Stimulated activated memory B cell treated with anti-CD40 and anti-IgM and Interleukin-4, amounts not matched to agents 10 μg/mL and 1 μg/mL and 100 μg/mL, for 72 hours (primary cell): Measurements from ENCODE around the gene NBEA.

Experiments
- ATAC-seq: fragments of 150-1000 bp; cut with Tn5 transposase; 2 replicates; pipeline ENCODE4 v1.10.0; 2021
- H3K27ac Mint-ChIP-seq: one replicate; pipeline ENCODE4 v1.8.0; 2022; ENCODE audit warnings: mild to moderate bottlenecking, mixed read lengths
- H3K27me3 Mint-ChIP-seq: one replicate; pipeline ENCODE4 v1.8.0; 2022; ENCODE audit warnings: mixed read lengths
- H3K36me3 Mint-ChIP-seq: one replicate; pipeline ENCODE4 v1.8.0; 2022; ENCODE audit warnings: mixed read lengths
- H3K4me1 Mint-ChIP-seq: one replicate; pipeline ENCODE4 v1.8.0; 2022; ENCODE audit warnings: mixed read lengths
- H3K4me3 Mint-ChIP-seq: one replicate; pipeline ENCODE4 v1.8.0; 2022; ENCODE audit warnings: mild to moderate bottlenecking, moderate library complexity, mixed read lengths
- H3K9me3 Mint-ChIP-seq: one replicate; pipeline ENCODE4 v1.8.0; 2022; ENCODE audit warnings: mixed read lengths

The NBEA gene

DNA sequence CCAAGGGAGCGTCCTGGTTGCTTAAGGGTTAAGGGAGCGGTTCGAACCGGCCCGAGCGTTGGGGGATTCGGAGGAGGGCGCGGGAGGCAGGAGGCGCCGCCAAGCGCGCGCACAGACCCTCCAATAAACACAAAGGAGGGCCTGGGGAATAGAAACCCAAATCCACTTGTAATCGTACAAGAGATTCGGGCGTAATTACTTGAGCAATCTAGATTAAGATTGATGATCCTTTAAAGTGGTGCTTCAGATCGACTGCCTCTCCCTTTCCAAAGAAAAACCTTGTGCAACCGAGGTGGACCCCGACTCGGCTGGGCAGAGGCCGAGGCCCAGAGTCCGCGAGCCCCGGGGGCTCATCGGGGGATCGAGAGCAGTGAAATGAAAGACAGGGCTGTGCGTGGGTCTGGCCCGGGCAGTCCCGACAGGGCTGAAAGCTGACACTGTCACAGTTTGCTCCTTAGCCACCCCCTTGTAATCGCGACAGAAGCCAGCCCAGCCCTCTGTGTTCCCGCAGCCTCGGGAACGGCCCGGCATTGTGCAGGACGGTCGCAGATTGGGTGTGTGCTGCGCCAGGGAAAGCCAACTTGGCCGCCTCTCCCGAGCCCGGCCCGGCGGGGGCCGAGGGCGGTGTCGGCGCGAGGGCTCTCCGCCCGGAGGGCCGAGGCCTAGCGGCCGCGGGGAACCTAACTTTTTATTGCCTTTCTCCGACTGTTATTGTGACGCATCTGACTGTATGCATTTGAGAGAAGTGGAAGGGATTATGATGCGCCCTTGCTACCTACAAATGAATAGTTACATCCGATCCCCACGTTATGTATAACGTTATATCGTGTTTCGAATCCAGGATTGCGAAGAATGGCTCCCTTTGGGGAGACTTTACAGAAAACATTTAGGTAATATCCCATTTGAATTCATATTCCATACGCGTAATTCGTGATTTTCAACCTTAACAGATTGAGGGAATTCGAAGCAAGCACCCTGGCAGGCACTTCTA, 528.9 kb downstream of the NBEA start:
- Mint-ChIP-seq H3K36me3 (no peaks in the 10 kb centered on the region), H3K4me3 (no peak overlapping the region), H3K4me1 (peaks cover 23% of the 10 kb centered on the region), H3K9me3 (peaks cover 5% of the 10 kb centered on the region), H3K27ac (no peak overlapping the region), H3K27me3 (peaks cover 56% of the 10 kb centered on the region)
- no peak for ATAC-seq

DNA sequence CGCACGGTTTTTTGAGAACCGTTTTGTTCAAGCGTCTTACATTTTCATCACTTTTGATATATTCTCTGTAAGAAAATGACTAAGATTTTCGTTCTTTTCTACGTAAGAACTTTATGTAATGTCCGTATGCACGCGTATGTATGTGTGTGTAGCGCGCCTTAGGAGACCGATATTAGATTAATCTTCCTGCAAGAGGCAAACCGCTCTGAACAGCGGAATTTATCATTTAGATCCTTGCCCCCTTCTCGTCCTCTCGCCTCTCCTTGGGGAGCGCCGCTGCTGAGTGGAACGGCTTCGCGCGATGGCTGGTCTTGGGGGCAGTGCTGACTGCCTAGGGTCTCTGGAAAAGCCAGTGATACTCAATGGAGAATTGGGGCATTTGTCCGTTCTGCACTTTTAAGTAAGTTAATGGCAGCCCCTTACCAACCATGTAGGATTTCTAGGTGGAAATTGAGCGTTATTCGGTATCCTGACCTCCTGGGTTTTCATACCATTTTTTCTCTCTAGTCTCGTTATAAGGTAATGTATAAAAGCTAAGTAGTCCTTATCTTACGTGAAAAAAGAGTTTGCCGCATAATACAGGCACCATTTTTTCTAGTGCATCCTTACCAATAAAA, 529.7 kb downstream of the NBEA start:
- no peaks in the 10 kb centered on the region for H3K36me3 Mint-ChIP-seq
- ATAC-seq: no peak
- peaks cover 31% of the 10 kb centered on the region for H3K4me1 Mint-ChIP-seq
- H3K9me3 Mint-ChIP-seq: peaks cover 5% of the 10 kb centered on the region
- no peak overlapping the region for H3K27ac Mint-ChIP-seq
- peaks cover 64% of the 10 kb centered on the region for H3K27me3 Mint-ChIP-seq
- no peak overlapping the region for H3K4me3 Mint-ChIP-seq

GRCh38 chr13:35472323-35472881, 530.3 kb downstream of the NBEA start:
- H3K9me3 Mint-ChIP-seq: peaks cover 5% of the 10 kb centered on the region
- no peak for ATAC-seq
- no peak overlapping the region for H3K27ac Mint-ChIP-seq
- H3K27me3 Mint-ChIP-seq: peaks cover 70% of the 10 kb centered on the region
- H3K36me3 Mint-ChIP-seq: no peaks in the 10 kb centered on the region
- no peak overlapping the region for H3K4me3 Mint-ChIP-seq
- H3K4me1 Mint-ChIP-seq: peaks cover 32% of the 10 kb centered on the region

GRCh38 chr13:35473206-35473775, 531.2 kb downstream of the NBEA start:
- Mint-ChIP-seq H3K27me3 (peaks cover 75% of the 10 kb centered on the region), H3K36me3 (no peaks in the 10 kb centered on the region), H3K4me1 (peaks cover 37% of the 10 kb centered on the region), H3K27ac (no peak overlapping the region), H3K4me3 (no peak overlapping the region), H3K9me3 (peaks cover 5% of the 10 kb centered on the region)
- ATAC-seq: no peak

- Mint-ChIP-seq H3K27me3 (peaks cover 75% of the 10 kb centered on the region), H3K4me1 (peaks cover 42% of the 10 kb centered on the region), H3K4me3 (no peak overlapping the region), H3K36me3 (no peaks in the 10 kb centered on the region), H3K9me3 (peaks cover 5% of the 10 kb centered on the region), H3K27ac (no peak overlapping the region)
- ATAC-seq: no peak
These were observed 531.7 kb downstream of the NBEA start for GRCh38 chr13:35473802-35474201.

GRCh38 chr13:35474496-35475211, 532.6 kb downstream of the NBEA start:
- H3K4me1 Mint-ChIP-seq: peaks cover 43% of the 10 kb centered on the region
- peaks cover 82% of the 10 kb centered on the region for H3K27me3 Mint-ChIP-seq
- H3K36me3 Mint-ChIP-seq: no peaks in the 10 kb centered on the region
- H3K4me3 Mint-ChIP-seq: peak overlapping the region; percentile 84
- ATAC-seq: no peak
- H3K9me3 Mint-ChIP-seq: peaks cover 5% of the 10 kb centered on the region
- H3K27ac Mint-ChIP-seq: no peak overlapping the region

GRCh38 chr13:35475212-35475959, 533.3 kb downstream of the NBEA start:
- no peaks in the 10 kb centered on the region for H3K36me3 Mint-ChIP-seq
- H3K27me3 Mint-ChIP-seq: peaks cover 75% of the 10 kb centered on the region
- ATAC-seq: no peak
- H3K27ac Mint-ChIP-seq: peak overlapping the region; percentile 55
- peaks cover 2% of the 10 kb centered on the region for H3K9me3 Mint-ChIP-seq
- peak overlapping the region; percentile 84 for H3K4me3 Mint-ChIP-seq
- H3K4me1 Mint-ChIP-seq: peaks cover 38% of the 10 kb centered on the region

- Mint-ChIP-seq H3K4me3 (peak within 1 kb of the TSS; percentile 84), H3K27me3 (peaks cover 66% of the 10 kb centered on the region), H3K27ac (peak within 1 kb of the TSS; percentile 55), H3K4me1 (peaks cover 36% of the 10 kb centered on the region), H3K36me3 (no peaks in the 10 kb centered on the region), H3K9me3 (peaks cover 2% of the 10 kb centered on the region)
- ATAC-seq: peak; percentile 64
These were observed 534.2 kb downstream of the NBEA start, which contains the start of gene MAB21L1 for GRCh38 chr13:35475960-35476943. Gene MAB21L1, minus strand, starts transcription at chr13:35476689. Its CDS starts 551 bp downstream, at chr13:35476138.

DNA sequence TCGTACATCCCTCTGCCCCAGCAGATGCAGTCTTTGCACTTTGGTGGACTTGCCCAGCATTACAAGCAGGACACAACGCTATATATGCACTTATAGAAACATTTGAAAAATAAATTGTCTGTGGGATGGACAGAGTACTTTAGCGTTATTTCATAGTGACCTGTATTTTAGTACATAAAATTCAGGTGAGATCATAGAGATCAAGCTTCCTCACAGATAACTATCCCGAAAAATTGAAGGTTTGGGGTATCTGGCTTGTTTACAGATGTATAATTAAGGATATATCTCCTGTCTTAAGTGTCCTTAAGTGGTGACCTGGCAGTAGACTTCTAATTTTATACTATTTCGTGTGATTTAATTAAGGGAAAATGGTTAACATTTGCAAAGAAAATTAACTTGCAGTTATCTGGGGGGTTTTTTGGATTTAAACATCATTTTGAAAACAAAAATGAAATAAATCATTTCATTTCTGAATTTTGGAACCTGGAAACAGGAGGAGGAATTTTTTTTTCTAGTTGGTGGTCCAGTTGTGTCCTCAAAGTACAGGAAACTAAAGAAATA, 535.4 kb downstream of the NBEA start:
- Mint-ChIP-seq H3K27ac (no peak overlapping the region), H3K27me3 (peaks cover 56% of the 10 kb centered on the region), H3K36me3 (no peaks in the 10 kb centered on the region), H3K4me1 (peaks cover 36% of the 10 kb centered on the region), H3K4me3 (no peak overlapping the region), H3K9me3 (peaks cover 2% of the 10 kb centered on the region)
- no peak for ATAC-seq

GRCh38 chr13:35478271-35479037, 536.4 kb downstream of the NBEA start:
- Mint-ChIP-seq H3K9me3 (peaks cover 2% of the 10 kb centered on the region), H3K4me1 (peaks cover 36% of the 10 kb centered on the region), H3K27ac (no peak overlapping the region), H3K27me3 (peaks cover 56% of the 10 kb centered on the region), H3K36me3 (no peaks in the 10 kb centered on the region), H3K4me3 (peak overlapping the region; percentile 64)
- ATAC-seq: no peak

DNA sequence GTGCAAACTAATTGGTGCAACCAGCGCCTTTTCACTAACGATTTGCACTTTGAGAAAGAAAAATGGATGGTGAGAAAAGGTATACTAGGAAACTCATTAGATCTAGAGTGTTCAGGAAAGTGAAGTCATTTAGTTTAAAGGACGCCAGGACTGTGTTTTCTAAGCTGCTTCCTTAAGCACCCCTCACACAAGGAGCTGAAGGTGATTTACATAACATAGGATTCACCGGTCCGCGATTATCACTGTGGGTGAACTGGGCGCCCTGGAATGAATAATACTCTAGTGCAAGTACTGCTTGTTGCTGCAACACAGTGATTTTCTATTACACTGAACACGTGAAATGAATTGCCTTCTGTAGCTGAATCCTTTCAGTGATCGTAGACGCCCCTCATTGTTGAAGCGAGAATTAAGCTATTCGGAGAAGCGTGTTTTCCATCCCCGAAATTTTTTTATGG, 537.0 kb downstream of the NBEA start:
- H3K4me1 Mint-ChIP-seq: peaks cover 36% of the 10 kb centered on the region
- no peaks in the 10 kb centered on the region for H3K36me3 Mint-ChIP-seq
- H3K27me3 Mint-ChIP-seq: peaks cover 56% of the 10 kb centered on the region
- H3K27ac Mint-ChIP-seq: no peak overlapping the region
- peaks cover 2% of the 10 kb centered on the region for H3K9me3 Mint-ChIP-seq
- no peak for ATAC-seq
- peak overlapping the region; percentile 64 for H3K4me3 Mint-ChIP-seq

GRCh38 chr13:35479706-35480105, 537.6 kb downstream of the NBEA start:
- ATAC-seq: no peak
- Mint-ChIP-seq H3K27me3 (peaks cover 50% of the 10 kb centered on the region), H3K36me3 (no peaks in the 10 kb centered on the region), H3K27ac (no peak overlapping the region), H3K9me3 (no peaks in the 10 kb centered on the region), H3K4me3 (no peak overlapping the region), H3K4me1 (peaks cover 33% of the 10 kb centered on the region)
